ENCODE results near the gene PHEX. TPM values are rescaled to one million over a fixed set of nuclear protein-coding genes. Genes with fewer than 3 reads are reported as not detected.

The PHEX gene
- total RNA-seq, 1 experiment from 2014 or later: 0.27 TPM

DNA sequence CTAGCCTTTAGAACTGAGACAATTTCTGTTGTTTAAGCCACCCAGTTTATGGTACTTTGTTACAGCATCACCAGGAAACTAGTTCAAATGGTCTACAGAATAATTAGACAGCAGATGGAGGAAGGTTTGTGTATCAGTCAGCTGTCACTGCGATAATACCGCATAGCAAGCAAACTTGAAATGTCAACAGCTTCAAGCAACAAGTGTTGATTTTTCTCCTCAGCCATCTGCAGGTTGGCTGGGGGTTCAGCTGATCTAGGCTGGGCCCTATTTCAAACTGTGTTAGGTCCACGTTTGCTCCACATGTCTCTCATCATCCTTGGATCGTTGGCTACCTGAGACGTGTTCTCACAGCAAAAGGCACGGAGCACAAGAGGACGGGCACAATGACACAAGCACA, 19.2 kb upstream of the PHEX start (continued):
- TF ChIP-seq, protein P1, sequence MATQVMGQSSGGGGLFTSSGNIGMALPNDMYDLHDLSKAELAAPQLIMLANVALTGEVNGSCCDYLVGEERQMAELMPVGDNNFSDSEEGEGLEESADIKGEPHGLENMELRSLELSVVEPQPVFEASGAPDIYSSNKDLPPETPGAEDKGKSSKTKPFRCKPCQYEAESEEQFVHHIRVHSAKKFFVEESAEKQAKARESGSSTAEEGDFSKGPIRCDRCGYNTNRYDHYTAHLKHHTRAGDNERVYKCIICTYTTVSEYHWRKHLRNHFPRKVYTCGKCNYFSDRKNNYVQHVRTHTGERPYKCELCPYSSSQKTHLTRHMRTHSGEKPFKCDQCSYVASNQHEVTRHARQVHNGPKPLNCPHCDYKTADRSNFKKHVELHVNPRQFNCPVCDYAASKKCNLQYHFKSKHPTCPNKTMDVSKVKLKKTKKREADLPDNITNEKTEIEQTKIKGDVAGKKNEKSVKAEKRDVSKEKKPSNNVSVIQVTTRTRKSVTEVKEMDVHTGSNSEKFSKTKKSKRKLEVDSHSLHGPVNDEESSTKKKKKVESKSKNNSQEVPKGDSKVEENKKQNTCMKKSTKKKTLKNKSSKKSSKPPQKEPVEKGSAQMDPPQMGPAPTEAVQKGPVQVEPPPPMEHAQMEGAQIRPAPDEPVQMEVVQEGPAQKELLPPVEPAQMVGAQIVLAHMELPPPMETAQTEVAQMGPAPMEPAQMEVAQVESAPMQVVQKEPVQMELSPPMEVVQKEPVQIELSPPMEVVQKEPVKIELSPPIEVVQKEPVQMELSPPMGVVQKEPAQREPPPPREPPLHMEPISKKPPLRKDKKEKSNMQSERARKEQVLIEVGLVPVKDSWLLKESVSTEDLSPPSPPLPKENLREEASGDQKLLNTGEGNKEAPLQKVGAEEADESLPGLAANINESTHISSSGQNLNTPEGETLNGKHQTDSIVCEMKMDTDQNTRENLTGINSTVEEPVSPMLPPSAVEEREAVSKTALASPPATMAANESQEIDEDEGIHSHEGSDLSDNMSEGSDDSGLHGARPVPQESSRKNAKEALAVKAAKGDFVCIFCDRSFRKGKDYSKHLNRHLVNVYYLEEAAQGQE (IDR thresholded peaks at IDR 0.05; ENCODE audit: low read depth): no peak
- TF ChIP-seq, protein P2, sequence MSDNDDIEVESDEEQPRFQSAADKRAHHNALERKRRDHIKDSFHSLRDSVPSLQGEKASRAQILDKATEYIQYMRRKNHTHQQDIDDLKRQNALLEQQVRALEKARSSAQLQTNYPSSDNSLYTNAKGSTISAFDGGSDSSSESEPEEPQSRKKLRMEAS (IDR thresholded peaks at IDR 0.05): no peak
- no peak for TF ChIP-seq RAD21 (IDR thresholded peaks at IDR 0.05; ENCODE audit: low read depth)
- no peak for TF ChIP-seq CEBPB (IDR thresholded peaks at IDR 0.05; ENCODE audit: low read depth)
- TF ChIP-seq EGR1 (IDR thresholded peaks at IDR 0.05; ENCODE audit: low read depth): no peak
- TF ChIP-seq JUND (IDR thresholded peaks at IDR 0.05): no peak
- TF ChIP-seq FOSL1 (IDR thresholded peaks at IDR 0.05; ENCODE audit: low read depth): no peak
- TF ChIP-seq SIN3A (IDR thresholded peaks at IDR 0.05; ENCODE audit: low read depth): no peak
- TF ChIP-seq ZFX (IDR thresholded peaks at IDR 0.05): no peak
- TF ChIP-seq ZNF274 (IDR thresholded peaks at IDR 0.05; ENCODE audit: low read depth, low read length): no peak

DNA sequence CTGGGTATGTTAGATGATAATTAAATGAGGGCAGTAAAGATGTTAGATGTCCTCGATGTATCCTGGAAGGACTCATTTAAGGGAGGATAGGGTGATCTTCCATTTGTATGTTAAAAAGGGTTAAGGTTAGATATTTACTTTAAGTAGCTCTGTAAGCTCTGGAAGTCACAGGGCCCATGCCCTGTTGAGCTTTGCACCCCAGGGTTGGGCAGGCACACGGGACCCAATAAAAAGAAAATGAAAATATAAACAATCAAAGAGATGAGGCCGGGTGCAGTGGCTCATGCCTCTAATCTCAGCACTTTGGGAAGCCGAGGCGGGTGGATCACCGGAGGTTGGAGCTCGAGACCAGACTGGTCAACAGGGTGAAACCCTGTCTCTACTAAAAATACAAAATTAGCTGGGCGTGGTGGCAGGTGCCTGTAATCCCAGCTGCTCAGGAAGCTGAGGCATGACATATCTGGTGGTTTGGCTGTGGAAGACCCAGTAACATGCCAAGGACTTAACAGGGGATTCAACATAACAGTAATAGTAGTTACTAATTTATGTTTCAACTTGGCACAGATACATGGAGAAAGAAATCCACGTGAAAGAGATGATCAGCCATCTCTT, 16.9 kb upstream of the PHEX start:
- Histone ChIP-seq H3K4me2 (ENCODE audit: low read length) (no peak overlapping the region), H3K27me3 (ENCODE audit: insufficient read depth, low read length) (no peaks in the 10 kb centered on the region), H3K79me2 (ENCODE audit: insufficient read depth, low read length) (no peaks in the 10 kb centered on the region), H4K20me1 (ENCODE audit: insufficient read depth) (no peaks in the 10 kb centered on the region), H3K27ac (ENCODE audit: low read depth, low read length) (no peak overlapping the region), H3K9me2 (ENCODE audit: insufficient read depth) (no peaks in the 10 kb centered on the region), H3K36me3 (ENCODE audit: control insufficient read depth in 1 of 2, insufficient read depth in 2 of 2, low read length in 2 of 2) (no peaks in the 10 kb centered on the region), H3K4me1 (ENCODE audit: control insufficient read depth in 1 of 2, insufficient read depth in 2 of 2, low read length in 2 of 2) (no peaks in the 10 kb centered on the region), H3K4me3 (replicated peaks in 1 of 2; ENCODE audit: low read depth in 1 of 2, low read length in 2 of 2) (no peak overlapping the region), H3K9me3 (ENCODE audit: control insufficient read depth in 1 of 2, insufficient read depth in 1 of 2, low read depth in 1 of 2, low read length in 2 of 2) (no peaks in the 10 kb centered on the region), H2AFZ (ENCODE audit: low read depth, low read length, poor library complexity, severe bottlenecking) (no peak overlapping the region), H3K9ac (ENCODE audit: low read length) (no peak overlapping the region)
- POLR2A ChIA-PET: no interaction called here
- RAD21 ChIA-PET (ENCODE audit: low non-redundant PET in 1 of 2, low total read pairs in 2 of 2, uncharacterized antibody in 2 of 2, unreplicated experiment in 2 of 2): no interaction called here
- DNase-seq (ENCODE audit: low read depth, low spot score) (no peak), ATAC-seq (no peak)
- CTCF ChIA-PET: no interaction called here
- intact Hi-C loops (cut with micrococcal nuclease): no loop called here
- no TSS peak for BruUV-seq (replicated peaks)
- TF ChIP-seq, protein P2 (IDR thresholded peaks at IDR 0.05): no peak
- TF ChIP-seq RAD21 (IDR thresholded peaks at IDR 0.05; ENCODE audit: low read depth) (no peak), EZH2phosphoT487 (IDR thresholded peaks at IDR 0.05; ENCODE audit: borderline replicate concordance) (no peak), POLR2AphosphoS5 (IDR thresholded peaks at IDR 0.05; ENCODE audit: low read depth, low read length) (no peak), FOSL1 (IDR thresholded peaks at IDR 0.05; ENCODE audit: low read depth) (no peak), TCF7L2 (IDR thresholded peaks at IDR 0.05; ENCODE audit: borderline replicate concordance, extremely low read depth, insufficient read depth, insufficient read length) (no peak), ZNF274 (IDR thresholded peaks at IDR 0.05; ENCODE audit: low read depth, low read length) (no peak), ELF1 (IDR thresholded peaks at IDR 0.05; ENCODE audit: borderline replicate concordance, low read depth) (no peak), YY1 (IDR thresholded peaks at IDR 0.05; ENCODE audit: extremely low read depth, insufficient replicate concordance, low read depth, low read length) (no peak), EGR1 (IDR thresholded peaks at IDR 0.05; ENCODE audit: low read depth) (no peak), SP1 (IDR thresholded peaks at IDR 0.05; ENCODE audit: low read depth) (no peak), CEBPB (IDR thresholded peaks at IDR 0.05; ENCODE audit: low read depth) (no peak), EZH2 (IDR thresholded peaks at IDR 0.05) (no peak), CBX3 (IDR thresholded peaks at IDR 0.05; ENCODE audit: low read depth) (no peak)
- TF ChIP-seq, protein P3, sequence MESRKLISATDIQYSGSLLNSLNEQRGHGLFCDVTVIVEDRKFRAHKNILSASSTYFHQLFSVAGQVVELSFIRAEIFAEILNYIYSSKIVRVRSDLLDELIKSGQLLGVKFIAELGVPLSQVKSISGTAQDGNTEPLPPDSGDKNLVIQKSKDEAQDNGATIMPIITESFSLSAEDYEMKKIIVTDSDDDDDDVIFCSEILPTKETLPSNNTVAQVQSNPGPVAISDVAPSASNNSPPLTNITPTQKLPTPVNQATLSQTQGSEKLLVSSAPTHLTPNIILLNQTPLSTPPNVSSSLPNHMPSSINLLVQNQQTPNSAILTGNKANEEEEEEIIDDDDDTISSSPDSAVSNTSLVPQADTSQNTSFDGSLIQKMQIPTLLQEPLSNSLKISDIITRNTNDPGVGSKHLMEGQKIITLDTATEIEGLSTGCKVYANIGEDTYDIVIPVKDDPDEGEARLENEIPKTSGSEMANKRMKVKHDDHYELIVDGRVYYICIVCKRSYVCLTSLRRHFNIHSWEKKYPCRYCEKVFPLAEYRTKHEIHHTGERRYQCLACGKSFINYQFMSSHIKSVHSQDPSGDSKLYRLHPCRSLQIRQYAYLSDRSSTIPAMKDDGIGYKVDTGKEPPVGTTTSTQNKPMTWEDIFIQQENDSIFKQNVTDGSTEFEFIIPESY (IDR thresholded peaks at IDR 0.05; ENCODE audit: extremely low read depth, insufficient replicate concordance, low read length): no peak

Measured in HCT116 (cell line).